Vagina (tissue), 2 donors: ENCODE results near the gene BAIAP2L1. TPM values are rescaled to one million over a fixed set of nuclear protein-coding genes. Genes with fewer than 3 reads are reported as not detected.

Experiments
- DNase-seq, 2 donors: peaks; one replicate each; pipeline ENCODE4 v3.0.0-alpha.2; 2017; ENCODE audit errors: extremely low spot score in 2 of 2
- H3K27ac ChIP-seq: fragments of 200-600 bp; sonication (generic); one replicate; pipeline ENCODE4 v1.5.1; 2019
- H3K27me3 ChIP-seq: fragments of 200-600 bp; sonication (generic); one replicate; pipeline ENCODE4 v1.5.1; 2019
- H3K36me3 ChIP-seq, 2 donors: fragments of 200-600 bp; sonication (generic); one replicate each; pipeline ENCODE4 v1.5.1; 2017 to 2019
- H3K4me1 ChIP-seq: fragments of 200-600 bp; sonication (generic); one replicate; pipeline ENCODE4 v1.5.1; 2019
- H3K4me3 ChIP-seq, 2 donors: fragments of 200-600 bp; sonication (generic); 1 replicate in 1 of 2; 2 replicates in 1 of 2; pipeline ENCODE4 v1.5.1; 2016 to 2019
- H3K9me3 ChIP-seq: fragments of 200-600 bp; sonication (generic); one replicate; pipeline ENCODE4 v1.5.1; 2019
- CTCF ChIP-seq, 3 experiments: fragments of 450-650 bp in 2 of 3; fragments of 200-600 bp in 1 of 3; sonication (generic) in 1 of 3; IDR thresholded peaks; one replicate each; pipeline ENCODE4 v1.5.1; 2017 to 2019; ENCODE audit warnings: antibody characterized with exemption in 3 of 3, mild to moderate bottlenecking in 2 of 3, moderate library complexity in 2 of 3
- POLR2A ChIP-seq, 2 donors: fragments of 450-650 bp; IDR thresholded peaks; one replicate each; pipeline ENCODE4 v1.6.1; 2017; ENCODE audit warnings: antibody characterized with exemption in 2 of 2, mild to moderate bottlenecking in 2 of 2, moderate library complexity in 2 of 2
- POLR2AphosphoS5 ChIP-seq, 2 donors: sonication (generic); formaldehyde crosslinking; IDR thresholded peaks; one replicate each; pipeline ENCODE4 v1.9.0; 2017; ENCODE audit warnings: antibody characterized with exemption in 2 of 2, mild to moderate bottlenecking in 2 of 2, low read depth in 1 of 2; ENCODE audit not compliant: insufficient read depth in 1 of 2
- intact Hi-C: fragments of 100-400 bp; cut with DNase I; formaldehyde crosslinking; loops from one replicate; pipeline ENCODE4 v1.15.1; 2023
- total RNA-seq: library from RNA; depleted of rRNA; stranded (reverse); fragments of >200 nt; gene quantifications from one replicate; pipeline ENCODE4 v1.2.3, GENCODE V29; 2016

The BAIAP2L1 gene
- total RNA-seq, 1 donor from 2014 or later = 17.2 TPM

GRCh38 chr7:98249106-98249505 is 151.8 kb downstream of the BAIAP2L1 start:
- no peaks in the 10 kb centered on the region for H3K9me3 ChIP-seq
- DNase-seq = no peak
- peaks cover 0 to 14% of the 10 kb centered on the region in 2 donors for H3K36me3 ChIP-seq
- peaks cover 32% of the 10 kb centered on the region for H3K4me1 ChIP-seq
- no peak overlapping the region for H3K4me3 ChIP-seq
- no peak for TF ChIP-seq POLR2A (IDR thresholded peaks at IDR 0.05)
- no peak for TF ChIP-seq POLR2AphosphoS5 (IDR thresholded peaks at IDR 0.05; ENCODE audit: insufficient read depth in 1 of 2, low read depth in 1 of 2)
- no peak for TF ChIP-seq CTCF (IDR thresholded peaks at IDR 0.05)
- no peaks in the 10 kb centered on the region for H3K27me3 ChIP-seq
- H3K27ac ChIP-seq = no peak overlapping the region
- intact Hi-C loops = no loop called here

- Histone ChIP-seq H3K4me3 (no peak overlapping the region), H3K9me3 (no peaks in the 10 kb centered on the region), H3K4me1 (peaks cover 28% of the 10 kb centered on the region), H3K27me3 (no peaks in the 10 kb centered on the region), H3K27ac (no peak overlapping the region), H3K36me3 (peaks cover 0 to 16% of the 10 kb centered on the region in 2 donors)
- intact Hi-C loops = no loop called here
- DNase-seq = no peak
- TF ChIP-seq CTCF (IDR thresholded peaks at IDR 0.05) (no peak), POLR2A (IDR thresholded peaks at IDR 0.05) (no peak), POLR2AphosphoS5 (IDR thresholded peaks at IDR 0.05; ENCODE audit: insufficient read depth in 1 of 2, low read depth in 1 of 2) (no peak)
Measured at GRCh38 chr7:98248156-98248555, 152.7 kb downstream of the BAIAP2L1 start.

DNA sequence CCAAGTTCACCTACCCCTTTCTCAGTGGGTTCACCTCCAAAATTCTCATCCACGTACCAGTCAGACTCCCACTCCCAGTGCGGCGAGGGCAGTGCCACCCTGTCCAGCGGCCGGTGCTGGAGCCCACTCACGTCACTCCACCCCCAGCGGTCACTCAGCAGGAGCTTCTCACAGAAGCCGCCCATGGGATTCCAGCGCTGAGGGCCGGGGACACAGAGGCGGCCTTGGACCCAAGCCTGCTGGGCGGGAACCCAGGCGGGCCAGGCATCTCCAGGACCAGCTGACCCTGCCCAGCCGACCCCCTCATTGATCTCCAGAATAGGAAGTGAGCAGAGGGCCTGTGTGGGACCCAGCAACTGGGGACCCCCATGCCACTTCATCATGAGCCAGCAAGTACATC is 156.0 kb downstream of the BAIAP2L1 start:
- intact Hi-C loops = no loop called here

DNA sequence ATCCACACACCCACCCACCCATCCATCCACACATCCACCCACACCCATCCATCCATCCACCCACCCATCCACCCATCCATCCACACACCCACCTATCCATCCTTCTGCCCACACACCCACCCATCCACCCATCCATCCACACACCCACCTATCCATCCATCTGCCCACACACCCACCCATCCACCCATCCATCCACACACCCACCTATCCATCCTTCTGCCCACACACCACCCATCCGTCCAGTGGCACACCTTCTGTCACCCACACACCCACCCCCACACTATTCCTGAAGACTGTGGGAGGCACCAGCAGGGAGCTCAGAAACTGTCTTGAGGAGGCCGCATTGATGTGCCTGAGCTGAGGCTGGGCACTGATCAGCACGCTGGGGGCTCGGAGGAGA is 158.0 kb downstream of the BAIAP2L1 start:
- TF ChIP-seq POLR2AphosphoS5 (IDR thresholded peaks at IDR 0.05; ENCODE audit: insufficient read depth in 1 of 2, low read depth in 1 of 2) (no peak), CTCF (IDR thresholded peaks at IDR 0.05) (no peak), POLR2A (IDR thresholded peaks at IDR 0.05) (no peak)
- H3K27ac ChIP-seq = no peak overlapping the region
- intact Hi-C loops = no loop called here
- H3K4me1 ChIP-seq = no peaks in the 10 kb centered on the region
- no peak overlapping the region for H3K4me3 ChIP-seq
- no peaks in the 10 kb centered on the region for H3K27me3 ChIP-seq
- DNase-seq = no peak
- H3K36me3 ChIP-seq = peaks cover 0 to 32% of the 10 kb centered on the region in 2 donors
- no peaks in the 10 kb centered on the region for H3K9me3 ChIP-seq

More for the DNA sequence above, 156.0 kb downstream of the BAIAP2L1 start:
- Histone ChIP-seq H3K4me3 (no peak overlapping the region), H3K27me3 (no peaks in the 10 kb centered on the region), H3K9me3 (no peaks in the 10 kb centered on the region), H3K27ac (no peak overlapping the region), H3K4me1 (peaks cover under 1% of the 10 kb centered on the region), H3K36me3 (peaks cover 0 to 32% of the 10 kb centered on the region in 2 donors)
- DNase-seq = no peak
- TF ChIP-seq POLR2AphosphoS5 (IDR thresholded peaks at IDR 0.05; ENCODE audit: insufficient read depth in 1 of 2, low read depth in 1 of 2) = no peak
- TF ChIP-seq POLR2A (IDR thresholded peaks at IDR 0.05) = no peak
- no peak for TF ChIP-seq CTCF (IDR thresholded peaks at IDR 0.05)

DNA sequence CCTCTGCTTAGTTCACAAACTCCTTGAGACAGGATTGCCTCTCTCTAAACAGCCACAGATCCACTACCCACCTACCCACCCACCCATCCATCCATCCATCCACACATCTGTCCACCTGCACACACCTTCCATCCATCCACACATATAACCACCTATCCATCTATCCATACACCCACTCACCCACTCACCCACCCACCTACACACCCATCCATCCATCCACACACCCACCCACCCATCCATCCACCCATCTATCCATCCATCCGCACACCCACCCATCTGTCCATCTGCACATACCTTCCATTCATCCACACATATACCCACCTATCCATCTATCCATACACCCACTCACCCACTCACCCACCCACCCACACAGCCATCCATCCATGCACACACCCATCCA is 158.5 kb downstream of the BAIAP2L1 start:
- no peak for DNase-seq
- intact Hi-C loops = no loop called here
- Histone ChIP-seq H3K36me3 (peaks cover 0 to 32% of the 10 kb centered on the region in 2 donors), H3K9me3 (no peaks in the 10 kb centered on the region), H3K4me3 (no peak overlapping the region), H3K27me3 (no peaks in the 10 kb centered on the region), H3K27ac (no peak overlapping the region), H3K4me1 (no peaks in the 10 kb centered on the region)
- TF ChIP-seq POLR2A (IDR thresholded peaks at IDR 0.05) = no peak
- no peak for TF ChIP-seq CTCF (IDR thresholded peaks at IDR 0.05)
- no peak for TF ChIP-seq POLR2AphosphoS5 (IDR thresholded peaks at IDR 0.05; ENCODE audit: insufficient read depth in 1 of 2, low read depth in 1 of 2)
